Amygdala (tissue), 56 donors: Measurements from ENCODE around the gene EGR4.

Experiments used
- DNase-seq, 56 donors: peaks; one replicate each; lab custom pipeline; 2025; lab: John Stamatoyannopoulos, UW

The EGR4 gene

GRCh38 chr2:73293534-73294171 lies at the start of gene EGR4:
Gene EGR4 (minus strand): TSS chr2:73293548. CDS start chr2:73293317, 231 bp downstream.
- peak in 42 of 56 donors; percentile 23 to 84 (median 62) for DNase-seq

- no peak for DNase-seq
Measured at GRCh38 chr2:73341039-73341438, 47.7 kb upstream of the EGR4 start.

GRCh38 chr2:73339201-73339600 lies 45.9 kb upstream of the EGR4 start:
- DNase-seq, result no peak

DNA sequence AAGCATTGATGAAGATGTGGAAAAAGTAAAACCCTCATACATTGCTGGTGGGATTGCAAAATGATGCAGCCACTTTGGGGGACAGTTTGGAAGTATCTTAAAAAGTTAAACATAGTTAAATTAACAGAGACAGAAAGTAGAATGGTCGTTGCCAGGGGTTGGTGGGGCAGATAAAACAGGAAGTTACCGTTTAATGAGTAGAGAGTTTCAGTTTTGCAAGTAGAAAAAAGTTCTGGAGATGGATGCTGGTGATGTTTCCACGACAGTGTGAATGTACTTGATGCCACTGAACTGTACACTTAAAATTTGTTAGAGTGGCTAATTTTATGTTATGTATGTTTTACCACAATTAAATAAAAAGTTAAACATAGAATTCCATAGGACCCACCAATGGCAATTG lies 44.5 kb upstream of the EGR4 start:
- no peak for DNase-seq

DNA sequence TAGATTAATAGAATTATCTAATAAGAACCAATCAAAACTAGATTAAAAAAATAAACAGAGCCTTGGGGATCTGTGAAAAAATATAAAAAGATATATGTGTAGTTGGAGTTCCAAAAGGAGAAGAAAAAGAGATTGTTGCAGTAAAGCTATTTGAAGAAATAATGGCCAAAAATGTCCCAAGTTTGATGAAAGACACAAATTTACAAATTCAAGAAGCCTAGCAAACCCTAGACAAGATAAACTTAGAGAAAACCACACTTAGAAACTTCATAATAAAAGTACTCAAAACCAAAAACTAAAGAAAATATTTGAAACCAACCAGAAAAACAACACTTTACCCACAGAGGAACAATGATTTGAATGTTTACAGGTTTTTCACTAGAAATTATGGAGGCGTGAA lies 41.3 kb upstream of the EGR4 start:
- no peak for DNase-seq

DNA sequence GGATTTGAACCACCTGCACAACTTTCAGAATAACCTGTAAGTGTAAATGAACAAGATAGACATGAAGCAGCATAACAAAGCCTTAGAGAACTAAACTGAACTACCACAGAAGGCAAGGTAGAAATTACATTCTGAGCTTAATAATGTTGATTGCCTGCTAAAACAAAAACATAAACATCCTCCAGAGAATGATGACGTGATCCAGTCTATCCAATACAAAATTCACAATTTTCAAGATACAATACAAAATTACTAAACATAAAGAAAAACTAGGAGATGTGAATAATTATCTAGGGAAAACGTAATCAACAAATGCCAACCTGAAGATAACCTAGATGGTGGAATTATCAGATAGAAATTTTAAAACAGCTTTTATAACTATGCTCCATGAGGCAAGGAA lies 40.7 kb upstream of the EGR4 start:
- DNase-seq, result no peak

- no peak for DNase-seq
Measured at GRCh38 chr2:73333564-73333963, 40.2 kb upstream of the EGR4 start.

GRCh38 chr2:73324126-73324725 lies 30.9 kb upstream of the EGR4 start:
- no peak for DNase-seq

GRCh38 chr2:73323551-73323950 lies 30.2 kb upstream of the EGR4 start:
- DNase-seq, result no peak

GRCh38 chr2:73314441-73314840 lies 21.1 kb upstream of the EGR4 start:
- DNase-seq, result no peak

DNA sequence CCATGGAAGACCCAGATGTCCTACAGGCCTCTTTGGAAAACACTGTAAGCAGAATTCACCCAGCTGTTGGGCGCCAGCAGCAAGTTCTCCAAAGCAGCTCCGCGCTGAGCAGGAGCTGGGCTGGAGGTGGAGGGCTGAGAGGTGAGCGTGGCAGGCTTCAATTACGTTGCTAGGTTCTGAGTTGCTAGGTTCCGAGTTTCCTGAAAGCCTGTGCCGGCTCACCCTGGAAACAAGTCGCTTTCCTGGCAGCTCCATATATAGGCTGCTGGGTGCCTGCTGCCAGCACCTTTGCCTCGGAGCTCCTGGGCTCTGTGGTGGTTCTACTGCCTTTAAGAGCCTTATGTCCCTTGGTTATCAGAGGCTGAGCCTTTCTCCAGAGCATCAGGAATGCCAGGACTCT lies 14.4 kb upstream of the EGR4 start:
- peak in 1 of 56 donors; percentile 31 for DNase-seq

DNA sequence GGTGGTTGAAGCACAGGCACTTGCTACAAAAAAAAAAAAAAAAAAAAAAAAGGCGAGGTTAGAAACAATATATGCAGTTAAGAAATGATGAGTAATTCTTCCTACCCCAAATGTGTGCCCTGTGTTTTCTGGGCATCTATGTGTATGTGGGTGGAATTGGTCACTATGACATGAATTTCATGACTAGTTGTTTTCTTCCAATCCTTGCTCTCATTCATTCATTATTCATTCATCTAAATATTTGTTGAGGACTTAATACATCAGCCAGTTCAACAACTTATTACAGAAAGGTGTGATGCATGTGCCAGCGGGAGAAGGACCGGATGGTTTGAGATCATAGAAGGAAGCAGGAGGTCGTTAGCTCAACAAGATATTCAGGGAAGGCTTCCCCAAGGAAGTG lies 8.3 kb upstream of the EGR4 start:
- no peak for DNase-seq

DNA sequence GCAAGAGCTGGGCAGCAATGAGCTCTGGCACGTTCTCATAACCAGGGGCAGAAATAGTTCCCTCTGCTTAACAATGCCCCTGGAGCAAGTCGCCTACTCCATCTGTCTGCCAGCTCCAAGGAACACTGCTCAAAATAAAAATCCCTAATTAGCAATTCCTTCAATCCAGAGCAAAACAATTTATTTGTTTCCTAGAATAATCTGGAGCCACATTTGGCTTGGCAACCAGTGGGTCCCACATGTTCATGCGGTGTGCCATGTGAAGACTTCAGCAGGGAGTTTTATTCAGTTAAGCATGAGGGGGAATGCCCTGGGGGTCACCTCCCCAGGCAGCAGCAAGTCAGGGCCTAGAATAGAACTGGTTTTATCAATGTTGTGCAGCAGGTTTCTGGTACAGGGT lies 7.6 kb upstream of the EGR4 start:
- DNase-seq, result peak in 1 of 56 donors; percentile 14

DNA sequence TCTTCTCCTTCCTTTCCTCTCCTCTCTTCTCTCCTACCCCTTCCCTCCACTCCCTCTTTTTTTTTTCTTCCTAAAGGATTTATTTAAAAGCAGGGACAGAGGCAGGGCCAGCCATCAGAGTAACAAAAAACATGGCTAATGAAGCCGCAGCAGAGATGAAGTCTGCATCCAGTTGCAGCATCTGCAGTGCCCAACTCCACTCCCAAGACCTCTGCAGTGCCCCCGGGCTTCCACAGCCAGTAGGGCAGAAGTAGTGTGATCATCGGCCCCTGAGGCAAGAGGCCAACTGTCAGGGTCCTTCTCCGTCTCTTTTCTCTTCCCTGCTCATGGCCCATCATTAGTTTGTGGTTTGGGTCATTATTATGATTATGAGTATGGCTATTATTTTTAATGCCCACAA lies 4.2 kb upstream of the EGR4 start:
- DNase-seq, result no peak

- DNase-seq, result peak in 4 of 56 donors; percentile 18 to 40 (median 30)
Measured at GRCh38 chr2:73297151-73297559, 3.8 kb upstream of the EGR4 start.

DNA sequence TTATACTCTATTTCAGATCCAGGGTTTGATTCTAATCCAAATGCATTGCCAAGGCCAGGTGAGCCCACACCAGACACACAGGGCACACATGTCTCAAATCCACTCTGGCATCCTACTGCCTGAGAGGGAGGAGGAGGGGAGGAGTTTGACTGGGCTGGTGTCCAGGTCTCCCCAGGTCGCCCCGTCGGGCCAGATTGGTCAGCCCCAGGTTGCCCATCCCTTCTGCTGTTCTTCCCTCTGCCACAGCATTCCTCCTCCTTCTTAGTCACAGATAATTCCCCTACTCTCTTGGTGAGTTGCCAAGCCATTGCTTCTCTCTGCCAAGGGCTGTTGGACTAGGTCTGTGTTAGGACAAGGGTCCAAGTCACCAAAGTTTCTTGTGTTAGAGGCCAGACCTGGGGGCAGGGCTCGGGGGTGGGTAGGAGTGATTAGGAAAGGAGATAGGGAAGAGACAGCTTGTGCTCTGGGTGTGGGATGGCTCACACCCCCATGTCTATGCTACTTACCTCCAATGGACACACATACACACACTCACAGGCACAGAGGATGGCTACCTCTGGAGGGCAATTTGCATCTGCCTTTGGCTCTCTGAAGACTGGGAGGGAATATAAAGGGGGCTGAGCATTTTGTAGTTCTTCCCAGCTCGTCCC lies 2.5 kb upstream of the EGR4 start:
- no peak for DNase-seq

DNA sequence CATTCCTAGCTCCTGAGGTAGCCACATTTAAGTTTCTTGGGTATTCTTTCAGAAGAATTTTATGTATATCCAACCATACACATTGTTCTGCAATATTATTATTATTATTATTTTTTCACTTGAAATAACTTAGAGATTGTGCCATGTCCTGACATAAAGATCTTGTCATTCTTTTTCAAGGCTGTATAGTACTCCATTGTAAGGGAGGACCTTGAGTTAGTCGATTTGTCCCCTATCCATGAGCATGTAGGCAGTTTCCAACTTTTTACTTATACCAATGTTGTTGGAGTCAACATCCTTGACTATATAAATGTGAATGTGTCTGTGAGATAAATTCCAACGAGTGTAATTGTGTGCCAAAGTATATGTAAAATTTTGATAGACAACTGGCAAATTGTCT lies 891 bp upstream of the EGR4 start:
- DNase-seq, result no peak

- DNase-seq, result no peak
Measured at GRCh38 chr2:73292906-73293533, 328 bp downstream of the EGR4 start.

DNA sequence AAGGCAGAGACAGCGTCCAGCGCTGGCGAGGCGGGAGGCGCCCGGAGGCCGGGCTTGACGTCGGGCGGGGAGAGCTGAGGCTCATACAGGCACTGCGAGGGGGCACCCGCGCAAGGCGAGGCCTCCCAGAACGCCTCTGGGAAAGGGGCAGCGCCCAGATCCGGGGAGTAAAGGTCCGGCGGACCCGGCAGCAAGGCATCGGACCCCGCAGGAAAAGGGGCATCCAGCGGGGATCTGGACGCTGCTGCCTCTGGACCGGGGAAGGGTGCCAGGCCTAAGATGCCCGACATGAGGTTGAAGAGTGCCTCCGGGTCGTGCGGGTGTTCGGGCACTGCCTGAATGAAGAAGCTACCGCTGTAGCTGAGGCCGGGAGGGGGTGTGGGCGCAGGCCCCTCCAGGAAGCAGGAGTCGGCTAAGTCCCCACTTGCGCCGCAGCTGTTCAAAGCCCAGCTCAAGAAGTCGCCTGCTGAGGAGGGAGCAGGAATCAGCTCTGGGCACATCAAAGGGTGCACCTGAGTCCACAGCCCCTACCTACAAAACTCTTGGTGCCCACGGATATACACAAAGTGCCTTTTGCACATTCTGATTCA lies 937 bp downstream of the EGR4 start:
- no peak for DNase-seq

- no peak for DNase-seq
Measured at GRCh38 chr2:73291461-73292315, 1.7 kb downstream of the EGR4 start.
